ENCODE results near the gene ZNF775.

Gene ZNF775

DNA sequence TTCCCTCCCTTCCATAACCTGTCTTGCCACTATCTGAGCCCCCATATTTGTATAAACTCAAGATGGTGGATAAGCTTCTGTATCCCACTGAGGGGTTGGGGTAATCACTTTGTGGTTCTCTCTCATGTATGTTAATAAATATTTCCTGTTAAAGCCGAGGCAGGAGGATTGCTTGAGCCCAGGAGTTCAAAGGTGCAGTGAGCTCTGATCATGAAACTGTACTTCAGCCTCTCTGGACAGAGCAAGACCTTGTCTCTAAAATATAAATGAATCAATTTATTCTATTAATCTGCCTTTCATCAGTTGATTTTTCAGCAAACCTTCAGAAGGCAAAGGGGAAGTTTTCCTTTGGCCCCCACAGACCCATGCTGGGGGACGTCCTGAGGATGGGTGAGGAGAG is 35.9 kb upstream of the ZNF775 start:
- no peak for DNase-seq (ENCODE audit: insufficient read length, low spot score)
- FAIRE-seq = no peak
- TF ChIP-seq POLR2A (IDR thresholded peaks at IDR 0.05; ENCODE audit: low read depth, low read length) = no peak
- TF ChIP-seq POLR2AphosphoS5 (IDR thresholded peaks at IDR 0.05; ENCODE audit: low read depth, low read length) = no peak
- no peak for TF ChIP-seq PAX5 (IDR thresholded peaks at IDR 0.05; ENCODE audit: insufficient read depth, low read length, severe bottlenecking)
- TF ChIP-seq POU2F2 (IDR thresholded peaks at IDR 0.05; ENCODE audit: low read depth, low read length) = no peak
- no peak for TF ChIP-seq TAF1 (IDR thresholded peaks at IDR 0.05; ENCODE audit: low read depth, low read length)
- no peak for TF ChIP-seq SPI1 (IDR thresholded peaks at IDR 0.05; ENCODE audit: low read depth, low read length)

DNA sequence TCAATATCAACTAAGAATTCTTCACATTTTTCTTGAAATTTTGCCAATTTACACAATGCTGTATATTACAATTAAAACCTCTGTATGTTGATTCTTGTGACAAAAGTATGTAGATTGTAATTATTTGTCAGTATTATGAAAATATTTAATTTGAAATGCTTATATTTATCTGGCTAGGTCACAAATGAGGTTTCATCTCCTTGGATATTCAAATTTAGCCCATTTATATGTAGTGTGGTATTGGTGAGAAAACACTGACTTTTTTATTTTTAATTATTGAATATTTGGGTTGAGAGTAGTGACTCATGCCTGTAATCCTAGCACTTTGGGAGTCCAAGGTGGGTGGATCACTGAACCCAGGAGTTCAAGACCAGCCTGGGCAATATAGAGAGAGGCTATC is 34.8 kb upstream of the ZNF775 start:
- FAIRE-seq (no peak), DNase-seq (ENCODE audit: insufficient read length, low spot score) (no peak)
- TF ChIP-seq POLR2A (IDR thresholded peaks at IDR 0.05; ENCODE audit: low read depth, low read length) = no peak
- TF ChIP-seq PAX5 (IDR thresholded peaks at IDR 0.05; ENCODE audit: insufficient read depth, low read length, severe bottlenecking) = no peak
- TF ChIP-seq TAF1 (IDR thresholded peaks at IDR 0.05; ENCODE audit: low read depth, low read length) = no peak
- no peak for TF ChIP-seq POU2F2 (IDR thresholded peaks at IDR 0.05; ENCODE audit: low read depth, low read length)
- no peak for TF ChIP-seq SPI1 (IDR thresholded peaks at IDR 0.05; ENCODE audit: low read depth, low read length)
- no peak for TF ChIP-seq POLR2AphosphoS5 (IDR thresholded peaks at IDR 0.05; ENCODE audit: low read depth, low read length)

DNA sequence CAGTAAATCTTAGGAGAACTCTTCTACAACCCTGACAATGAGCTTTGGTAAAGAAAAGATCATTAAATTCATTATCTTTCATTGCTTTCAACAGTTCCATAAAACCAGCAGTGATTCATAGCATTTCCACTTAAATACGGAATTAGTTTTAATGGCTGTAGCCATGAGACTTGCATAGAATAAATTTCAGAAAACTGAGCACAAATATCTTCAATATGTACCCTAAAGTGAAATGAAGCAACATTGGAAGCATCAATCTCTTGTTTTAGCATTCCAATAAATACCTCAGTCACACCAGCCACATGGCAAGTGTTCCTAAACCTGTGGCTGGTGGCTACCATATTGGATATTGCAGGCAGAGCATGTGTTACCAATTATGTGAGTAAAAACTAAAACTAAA is 34.1 kb upstream of the ZNF775 start:
- TF ChIP-seq SPI1 (IDR thresholded peaks at IDR 0.05; ENCODE audit: low read depth, low read length) (no peak), TAF1 (IDR thresholded peaks at IDR 0.05; ENCODE audit: low read depth, low read length) (no peak), POU2F2 (IDR thresholded peaks at IDR 0.05; ENCODE audit: low read depth, low read length) (no peak), PAX5 (IDR thresholded peaks at IDR 0.05; ENCODE audit: insufficient read depth, low read length, severe bottlenecking) (no peak), POLR2AphosphoS5 (IDR thresholded peaks at IDR 0.05; ENCODE audit: low read depth, low read length) (no peak), POLR2A (IDR thresholded peaks at IDR 0.05; ENCODE audit: low read depth, low read length) (no peak)
- DNase-seq (ENCODE audit: insufficient read length, low spot score) (no peak), FAIRE-seq (no peak)

GRCh38 chr7:150346922-150347321 is 32.2 kb upstream of the ZNF775 start:
- DNase-seq (ENCODE audit: insufficient read length, low spot score) (no peak), FAIRE-seq (no peak)
- TF ChIP-seq SPI1 (IDR thresholded peaks at IDR 0.05; ENCODE audit: low read depth, low read length) (no peak), TAF1 (IDR thresholded peaks at IDR 0.05; ENCODE audit: low read depth, low read length) (no peak), PAX5 (IDR thresholded peaks at IDR 0.05; ENCODE audit: insufficient read depth, low read length, severe bottlenecking) (no peak), POU2F2 (IDR thresholded peaks at IDR 0.05; ENCODE audit: low read depth, low read length) (no peak), POLR2A (IDR thresholded peaks at IDR 0.05; ENCODE audit: low read depth, low read length) (no peak), POLR2AphosphoS5 (IDR thresholded peaks at IDR 0.05; ENCODE audit: low read depth, low read length) (no peak)

DNA sequence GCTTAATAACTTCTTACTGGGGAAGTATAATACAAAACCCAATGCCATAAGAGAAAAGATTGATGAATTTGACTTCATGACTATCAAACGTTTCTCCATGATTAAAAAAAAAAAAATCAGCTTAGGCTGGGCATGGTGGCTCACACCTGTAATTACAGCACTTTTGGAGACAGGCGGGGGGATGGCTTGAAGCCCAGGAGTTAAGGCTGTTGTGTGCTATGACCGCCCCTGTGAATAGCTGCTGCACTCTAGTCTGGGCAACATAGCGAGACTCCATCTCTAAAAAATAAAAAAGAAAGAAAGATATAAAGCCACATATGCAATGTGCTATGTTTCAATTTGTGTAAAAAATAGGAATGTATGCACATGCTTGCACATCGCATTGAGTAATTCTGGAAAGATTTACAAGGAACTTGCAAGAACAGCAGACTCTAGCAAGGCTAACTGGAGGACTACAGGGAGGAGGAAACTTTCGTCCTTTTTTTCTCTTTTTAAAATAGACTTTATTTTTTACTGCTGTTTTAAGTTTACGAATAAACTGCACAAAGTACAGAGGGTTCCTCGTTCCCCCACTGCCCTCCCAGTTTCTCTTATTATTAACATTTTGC is 27.4 kb upstream of the ZNF775 start:
- no peak for TF ChIP-seq PAX5 (IDR thresholded peaks at IDR 0.05; ENCODE audit: insufficient read depth, low read length, severe bottlenecking)
- no peak for TF ChIP-seq SPI1 (IDR thresholded peaks at IDR 0.05; ENCODE audit: low read depth, low read length)
- TF ChIP-seq TAF1 (IDR thresholded peaks at IDR 0.05; ENCODE audit: low read depth, low read length) = no peak
- TF ChIP-seq POLR2A (IDR thresholded peaks at IDR 0.05; ENCODE audit: low read depth, low read length) = no peak
- FAIRE-seq = no peak
- no peak for DNase-seq (ENCODE audit: insufficient read length, low spot score)

GRCh38 chr7:150355666-150356059 is 23.5 kb upstream of the ZNF775 start:
- TF ChIP-seq POLR2AphosphoS5 (IDR thresholded peaks at IDR 0.05; ENCODE audit: low read depth, low read length) (no peak), SPI1 (IDR thresholded peaks at IDR 0.05; ENCODE audit: low read depth, low read length) (no peak), TAF1 (IDR thresholded peaks at IDR 0.05; ENCODE audit: low read depth, low read length) (no peak), POLR2A (IDR thresholded peaks at IDR 0.05; ENCODE audit: low read depth, low read length) (no peak), PAX5 (IDR thresholded peaks at IDR 0.05; ENCODE audit: insufficient read depth, low read length, severe bottlenecking) (no peak), POU2F2 (IDR thresholded peaks at IDR 0.05; ENCODE audit: low read depth, low read length) (no peak)
- no peak for DNase-seq (ENCODE audit: insufficient read length, low spot score)
- no peak for FAIRE-seq

- TF ChIP-seq POU2F2 (IDR thresholded peaks at IDR 0.05; ENCODE audit: low read depth, low read length) = no peak
- TF ChIP-seq POLR2A (IDR thresholded peaks at IDR 0.05; ENCODE audit: low read depth, low read length) = no peak
- FAIRE-seq (no peak), DNase-seq (ENCODE audit: insufficient read length, low spot score) (no peak)
Observed at GRCh38 chr7:150356265-150356897, 22.7 kb upstream of the ZNF775 start.

- peak; percentile 56 for FAIRE-seq
- DNase-seq (ENCODE audit: insufficient read length, low spot score) = no peak
- TF ChIP-seq PAX5 (IDR thresholded peaks at IDR 0.05; ENCODE audit: insufficient read depth, low read length, severe bottlenecking) (no peak), POU2F2 (IDR thresholded peaks at IDR 0.05; ENCODE audit: low read depth, low read length) (no peak), POLR2A (IDR thresholded peaks at IDR 0.05; ENCODE audit: low read depth, low read length) (no peak), TAF1 (IDR thresholded peaks at IDR 0.05; ENCODE audit: low read depth, low read length) (no peak), SPI1 (IDR thresholded peaks at IDR 0.05; ENCODE audit: low read depth, low read length) (no peak), POLR2AphosphoS5 (IDR thresholded peaks at IDR 0.05; ENCODE audit: low read depth, low read length) (no peak)
Observed at GRCh38 chr7:150357270-150357669, 21.9 kb upstream of the ZNF775 start.

- TF ChIP-seq TAF1 (IDR thresholded peaks at IDR 0.05; ENCODE audit: low read depth, low read length) = no peak
- no peak for TF ChIP-seq PAX5 (IDR thresholded peaks at IDR 0.05; ENCODE audit: insufficient read depth, low read length, severe bottlenecking)
- TF ChIP-seq POLR2A (IDR thresholded peaks at IDR 0.05; ENCODE audit: low read depth, low read length) = no peak
- no peak for TF ChIP-seq SPI1 (IDR thresholded peaks at IDR 0.05; ENCODE audit: low read depth, low read length)
- no peak for TF ChIP-seq POLR2AphosphoS5 (IDR thresholded peaks at IDR 0.05; ENCODE audit: low read depth, low read length)
- TF ChIP-seq POU2F2 (IDR thresholded peaks at IDR 0.05; ENCODE audit: low read depth, low read length) = no peak
- DNase-seq (ENCODE audit: insufficient read length, low spot score) (no peak), FAIRE-seq (peak; percentile 13)
Observed at GRCh38 chr7:150357771-150358427, 21.2 kb upstream of the ZNF775 start.

Measured in GM12891 (cell line).